ENCODE measurements around the gene ZNF410. TPM values are rescaled to one million over a fixed set of nuclear protein-coding genes. Genes with fewer than 3 reads are reported as not detected.

The ZNF410 gene
- total and polyA plus RNA-seq, 2 of the 13 experiments (the other 11 are each of a cell fraction or from before 2014, with no cell fraction given) = 19.2 to 44.3 TPM

DNA sequence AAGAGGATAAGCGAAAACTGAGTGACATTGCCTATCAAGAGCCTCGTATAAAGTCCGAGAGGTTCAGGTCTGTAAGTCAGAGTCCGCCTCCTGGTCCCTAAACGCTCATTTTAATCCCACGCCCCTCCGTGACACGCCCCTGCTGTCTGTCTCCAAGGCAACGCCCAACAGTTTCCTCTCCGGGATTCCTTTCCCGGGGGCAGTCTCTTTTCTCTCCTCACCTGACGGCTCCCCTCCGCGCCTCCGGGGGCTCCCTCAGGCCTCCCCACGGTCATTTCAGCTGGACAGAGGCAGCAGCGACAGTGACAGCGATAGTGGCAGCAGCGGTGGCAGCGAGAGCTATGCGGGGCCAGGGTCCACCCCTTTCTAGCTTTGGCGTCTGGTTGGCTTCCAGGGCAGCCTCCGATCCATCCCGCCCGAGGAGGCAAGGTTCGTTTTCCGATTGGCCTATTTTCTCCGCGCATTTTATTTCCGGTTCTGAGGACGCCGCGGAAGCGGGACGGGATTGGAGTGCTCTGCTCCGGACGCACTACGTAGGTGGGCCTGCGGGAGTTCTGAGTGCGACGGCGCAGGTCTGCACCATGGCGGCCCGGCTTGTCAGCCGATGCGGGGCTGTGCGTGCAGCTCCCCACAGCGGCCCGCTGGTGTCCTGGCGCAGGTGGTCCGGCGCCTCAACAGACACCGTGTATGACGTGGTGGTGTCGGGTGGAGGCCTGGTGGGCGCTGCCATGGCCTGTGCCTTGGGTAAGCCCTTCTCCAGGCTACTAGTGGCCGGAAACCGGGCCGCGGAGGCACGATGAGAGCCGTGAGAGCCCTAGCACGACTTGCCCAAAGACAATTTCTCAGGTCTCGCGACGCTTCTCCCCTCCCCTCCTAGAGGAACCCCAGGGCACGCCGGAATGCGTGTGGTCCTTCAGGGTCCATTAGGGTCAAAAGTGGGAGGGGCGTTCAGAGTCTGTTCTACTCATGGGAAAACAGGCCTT is 63.4 kb downstream of the ZNF410 start, which contains the start of the genes COQ6 and FAM161B (continued):
- TF ChIP-seq, protein P1, sequence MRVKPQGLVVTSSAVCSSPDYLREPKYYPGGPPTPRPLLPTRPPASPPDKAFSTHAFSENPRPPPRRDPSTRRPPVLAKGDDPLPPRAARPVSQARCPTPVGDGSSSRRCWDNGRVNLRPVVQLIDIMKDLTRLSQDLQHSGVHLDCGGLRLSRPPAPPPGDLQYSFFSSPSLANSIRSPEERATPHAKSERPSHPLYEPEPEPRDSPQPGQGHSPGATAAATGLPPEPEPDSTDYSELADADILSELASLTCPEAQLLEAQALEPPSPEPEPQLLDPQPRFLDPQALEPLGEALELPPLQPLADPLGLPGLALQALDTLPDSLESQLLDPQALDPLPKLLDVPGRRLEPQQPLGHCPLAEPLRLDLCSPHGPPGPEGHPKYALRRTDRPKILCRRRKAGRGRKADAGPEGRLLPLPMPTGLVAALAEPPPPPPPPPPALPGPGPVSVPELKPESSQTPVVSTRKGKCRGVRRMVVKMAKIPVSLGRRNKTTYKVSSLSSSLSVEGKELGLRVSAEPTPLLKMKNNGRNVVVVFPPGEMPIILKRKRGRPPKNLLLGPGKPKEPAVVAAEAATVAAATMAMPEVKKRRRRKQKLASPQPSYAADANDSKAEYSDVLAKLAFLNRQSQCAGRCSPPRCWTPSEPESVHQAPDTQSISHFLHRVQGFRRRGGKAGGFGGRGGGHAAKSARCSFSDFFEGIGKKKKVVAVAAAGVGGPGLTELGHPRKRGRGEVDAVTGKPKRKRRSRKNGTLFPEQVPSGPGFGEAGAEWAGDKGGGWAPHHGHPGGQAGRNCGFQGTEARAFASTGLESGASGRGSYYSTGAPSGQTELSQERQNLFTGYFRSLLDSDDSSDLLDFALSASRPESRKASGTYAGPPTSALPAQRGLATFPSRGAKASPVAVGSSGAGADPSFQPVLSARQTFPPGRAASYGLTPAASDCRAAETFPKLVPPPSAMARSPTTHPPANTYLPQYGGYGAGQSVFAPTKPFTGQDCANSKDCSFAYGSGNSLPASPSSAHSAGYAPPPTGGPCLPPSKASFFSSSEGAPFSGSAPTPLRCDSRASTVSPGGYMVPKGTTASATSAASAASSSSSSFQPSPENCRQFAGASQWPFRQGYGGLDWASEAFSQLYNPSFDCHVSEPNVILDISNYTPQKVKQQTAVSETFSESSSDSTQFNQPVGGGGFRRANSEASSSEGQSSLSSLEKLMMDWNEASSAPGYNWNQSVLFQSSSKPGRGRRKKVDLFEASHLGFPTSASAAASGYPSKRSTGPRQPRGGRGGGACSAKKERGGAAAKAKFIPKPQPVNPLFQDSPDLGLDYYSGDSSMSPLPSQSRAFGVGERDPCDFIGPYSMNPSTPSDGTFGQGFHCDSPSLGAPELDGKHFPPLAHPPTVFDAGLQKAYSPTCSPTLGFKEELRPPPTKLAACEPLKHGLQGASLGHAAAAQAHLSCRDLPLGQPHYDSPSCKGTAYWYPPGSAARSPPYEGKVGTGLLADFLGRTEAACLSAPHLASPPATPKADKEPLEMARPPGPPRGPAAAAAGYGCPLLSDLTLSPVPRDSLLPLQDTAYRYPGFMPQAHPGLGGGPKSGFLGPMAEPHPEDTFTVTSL (CRISPR knock-in tag; IDR thresholded peaks at IDR 0.05; ENCODE audit: borderline replicate concordance) = peak; percentile 64; the same call in 1 of the 2 replicates
- TF ChIP-seq HNRNPLL (IDR thresholded peaks at IDR 0.05; ENCODE audit: low read depth, low read length, poor library complexity, severe bottlenecking) = peak; percentile 97
- TF ChIP-seq ZNF33A (CRISPR knock-in tag; IDR thresholded peaks at IDR 0.05; ENCODE audit: borderline replicate concordance) = no peak
- TF ChIP-seq, protein P2, sequence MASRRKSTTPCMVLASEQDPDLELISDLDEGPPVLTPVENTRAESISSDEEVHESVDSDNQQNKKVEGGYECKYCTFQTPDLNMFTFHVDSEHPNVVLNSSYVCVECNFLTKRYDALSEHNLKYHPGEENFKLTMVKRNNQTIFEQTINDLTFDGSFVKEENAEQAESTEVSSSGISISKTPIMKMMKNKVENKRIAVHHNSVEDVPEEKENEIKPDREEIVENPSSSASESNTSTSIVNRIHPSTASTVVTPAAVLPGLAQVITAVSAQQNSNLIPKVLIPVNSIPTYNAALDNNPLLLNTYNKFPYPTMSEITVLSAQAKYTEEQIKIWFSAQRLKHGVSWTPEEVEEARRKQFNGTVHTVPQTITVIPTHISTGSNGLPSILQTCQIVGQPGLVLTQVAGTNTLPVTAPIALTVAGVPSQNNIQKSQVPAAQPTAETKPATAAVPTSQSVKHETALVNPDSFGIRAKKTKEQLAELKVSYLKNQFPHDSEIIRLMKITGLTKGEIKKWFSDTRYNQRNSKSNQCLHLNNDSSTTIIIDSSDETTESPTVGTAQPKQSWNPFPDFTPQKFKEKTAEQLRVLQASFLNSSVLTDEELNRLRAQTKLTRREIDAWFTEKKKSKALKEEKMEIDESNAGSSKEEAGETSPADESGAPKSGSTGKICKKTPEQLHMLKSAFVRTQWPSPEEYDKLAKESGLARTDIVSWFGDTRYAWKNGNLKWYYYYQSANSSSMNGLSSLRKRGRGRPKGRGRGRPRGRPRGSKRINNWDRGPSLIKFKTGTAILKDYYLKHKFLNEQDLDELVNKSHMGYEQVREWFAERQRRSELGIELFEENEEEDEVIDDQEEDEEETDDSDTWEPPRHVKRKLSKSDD (CRISPR knock-in tag; IDR thresholded peaks at IDR 0.05; ENCODE audit: low read depth) = peak; percentile 45
- TF ChIP-seq FOXK1 (CRISPR knock-in tag; IDR thresholded peaks at IDR 0.05; ENCODE audit: borderline replicate concordance, low read depth) = peak; percentile 31; the same call in 1 of the 2 replicates
- TF ChIP-seq, protein P3, sequence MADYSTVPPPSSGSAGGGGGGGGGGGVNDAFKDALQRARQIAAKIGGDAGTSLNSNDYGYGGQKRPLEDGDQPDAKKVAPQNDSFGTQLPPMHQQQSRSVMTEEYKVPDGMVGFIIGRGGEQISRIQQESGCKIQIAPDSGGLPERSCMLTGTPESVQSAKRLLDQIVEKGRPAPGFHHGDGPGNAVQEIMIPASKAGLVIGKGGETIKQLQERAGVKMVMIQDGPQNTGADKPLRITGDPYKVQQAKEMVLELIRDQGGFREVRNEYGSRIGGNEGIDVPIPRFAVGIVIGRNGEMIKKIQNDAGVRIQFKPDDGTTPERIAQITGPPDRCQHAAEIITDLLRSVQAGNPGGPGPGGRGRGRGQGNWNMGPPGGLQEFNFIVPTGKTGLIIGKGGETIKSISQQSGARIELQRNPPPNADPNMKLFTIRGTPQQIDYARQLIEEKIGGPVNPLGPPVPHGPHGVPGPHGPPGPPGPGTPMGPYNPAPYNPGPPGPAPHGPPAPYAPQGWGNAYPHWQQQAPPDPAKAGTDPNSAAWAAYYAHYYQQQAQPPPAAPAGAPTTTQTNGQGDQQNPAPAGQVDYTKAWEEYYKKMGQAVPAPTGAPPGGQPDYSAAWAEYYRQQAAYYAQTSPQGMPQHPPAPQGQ (CRISPR knock-in tag; IDR thresholded peaks at IDR 0.05; ENCODE audit: borderline replicate concordance) = no peak
- TF ChIP-seq KDM2A (CRISPR knock-in tag; IDR thresholded peaks at IDR 0.05; ENCODE audit: borderline replicate concordance, low read depth) = peak; percentile 96
- TF ChIP-seq, protein P4, sequence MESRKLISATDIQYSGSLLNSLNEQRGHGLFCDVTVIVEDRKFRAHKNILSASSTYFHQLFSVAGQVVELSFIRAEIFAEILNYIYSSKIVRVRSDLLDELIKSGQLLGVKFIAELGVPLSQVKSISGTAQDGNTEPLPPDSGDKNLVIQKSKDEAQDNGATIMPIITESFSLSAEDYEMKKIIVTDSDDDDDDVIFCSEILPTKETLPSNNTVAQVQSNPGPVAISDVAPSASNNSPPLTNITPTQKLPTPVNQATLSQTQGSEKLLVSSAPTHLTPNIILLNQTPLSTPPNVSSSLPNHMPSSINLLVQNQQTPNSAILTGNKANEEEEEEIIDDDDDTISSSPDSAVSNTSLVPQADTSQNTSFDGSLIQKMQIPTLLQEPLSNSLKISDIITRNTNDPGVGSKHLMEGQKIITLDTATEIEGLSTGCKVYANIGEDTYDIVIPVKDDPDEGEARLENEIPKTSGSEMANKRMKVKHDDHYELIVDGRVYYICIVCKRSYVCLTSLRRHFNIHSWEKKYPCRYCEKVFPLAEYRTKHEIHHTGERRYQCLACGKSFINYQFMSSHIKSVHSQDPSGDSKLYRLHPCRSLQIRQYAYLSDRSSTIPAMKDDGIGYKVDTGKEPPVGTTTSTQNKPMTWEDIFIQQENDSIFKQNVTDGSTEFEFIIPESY (CRISPR knock-in tag; IDR thresholded peaks at IDR 0.05) = no peak
- TF ChIP-seq ZFP36L2 (CRISPR knock-in tag; IDR thresholded peaks at IDR 0.05) = no peak
- TF ChIP-seq, protein P5, sequence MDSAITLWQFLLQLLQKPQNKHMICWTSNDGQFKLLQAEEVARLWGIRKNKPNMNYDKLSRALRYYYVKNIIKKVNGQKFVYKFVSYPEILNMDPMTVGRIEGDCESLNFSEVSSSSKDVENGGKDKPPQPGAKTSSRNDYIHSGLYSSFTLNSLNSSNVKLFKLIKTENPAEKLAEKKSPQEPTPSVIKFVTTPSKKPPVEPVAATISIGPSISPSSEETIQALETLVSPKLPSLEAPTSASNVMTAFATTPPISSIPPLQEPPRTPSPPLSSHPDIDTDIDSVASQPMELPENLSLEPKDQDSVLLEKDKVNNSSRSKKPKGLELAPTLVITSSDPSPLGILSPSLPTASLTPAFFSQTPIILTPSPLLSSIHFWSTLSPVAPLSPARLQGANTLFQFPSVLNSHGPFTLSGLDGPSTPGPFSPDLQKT (CRISPR knock-in tag; IDR thresholded peaks at IDR 0.05; ENCODE audit: borderline replicate concordance) = no peak; the same call in 1 of the 2 replicates
- no peak for TF ChIP-seq ZNF207 (IDR thresholded peaks at IDR 0.05; ENCODE audit: borderline replicate concordance)
- peak; percentile 92; the same call in 1 of the 2 replicates for TF ChIP-seq ARID2 (CRISPR knock-in tag; IDR thresholded peaks at IDR 0.05; ENCODE audit: borderline replicate concordance)

Data from HepG2 (cell line).